Testis (tissue), 3 donors: Measurements from ENCODE around the gene LRMDA. TPM values are rescaled to one million over a fixed set of nuclear protein-coding genes. Genes with fewer than 3 reads are reported as not detected.

Source experiments
- DNase-seq: peaks from one replicate; pipeline ENCODE4 v3.0.0-alpha.2; 2019
- H3K27ac ChIP-seq, 2 donors: fragments of 200-600 bp; sonication (generic); one replicate each; pipeline ENCODE4 v1.5.1; 2019
- H3K27me3 ChIP-seq: fragments of 200-600 bp; sonication (generic); one replicate; pipeline ENCODE4 v1.5.1; 2019
- H3K36me3 ChIP-seq: fragments of 200-600 bp; sonication (generic); one replicate; pipeline ENCODE4 v1.5.1; 2017; ENCODE audit warnings: low read depth; ENCODE audit errors: missing control alignments
- H3K4me1 ChIP-seq: fragments of 200-600 bp; sonication (generic); one replicate; pipeline ENCODE4 v1.5.1; 2019
- H3K4me3 ChIP-seq, 2 donors: fragments of 200-600 bp; sonication (generic); one replicate each; pipeline ENCODE4 v1.5.1; 2017 to 2019
- H3K9me3 ChIP-seq: fragments of 200-600 bp; sonication (generic); one replicate; pipeline ENCODE4 v1.5.1; 2017
- CTCF ChIP-seq, 3 experiments: fragments of 450-650 bp in 2 of 3; fragments of 200-600 bp in 1 of 3; sonication (generic) in 1 of 3; IDR thresholded peaks; one replicate each; pipeline ENCODE4 v1.5.1; 2016 to 2019; ENCODE audit warnings: antibody characterized with exemption in 3 of 3, mild to moderate bottlenecking in 2 of 3, moderate library complexity in 1 of 3
- POLR2A ChIP-seq: fragments of 450-650 bp; IDR thresholded peaks from one replicate; pipeline ENCODE4 v1.6.1; 2017; ENCODE audit warnings: antibody characterized with exemption, mild to moderate bottlenecking, moderate library complexity
- WGBS, 2 donors: methylation state at CpG; one replicate each; pipeline ENCODE4 v1.1.5; 2018; 5-methylcytosine and 5-hydroxymethylcytosine counted together
- intact Hi-C: fragments of 100-400 bp; cut with DNase I; formaldehyde crosslinking; loops from one replicate; pipeline ENCODE4 v1.15.1; 2023; ENCODE audit warnings: low total_unique reads
- polyA plus RNA-seq: library from polyadenylated mRNA; stranded (reverse); fragments of 350-450 nt; fragmentation: Illumina TruSeq; extraction: RNeasy Lipid Tissue Mini Kit (QIAGEN cat#74804); gene quantifications from one replicate; pipeline ENCODE4 v1.2.3, GENCODE V29; 2014; ENCODE audit warnings: low read depth, low replicate concordance; ENCODE audit not compliant: insufficient read depth
- total RNA-seq, 2 donors: library from RNA; depleted of rRNA; stranded (reverse); fragments of >200 nt; gene quantifications; one replicate each; pipeline ENCODE4 v1.2.3, GENCODE V29; 2016

The LRMDA gene
- total and polyA plus RNA-seq, 3 donors from 2014 or later, result 7.6 to 13.8 (median 10.6) TPM

DNA sequence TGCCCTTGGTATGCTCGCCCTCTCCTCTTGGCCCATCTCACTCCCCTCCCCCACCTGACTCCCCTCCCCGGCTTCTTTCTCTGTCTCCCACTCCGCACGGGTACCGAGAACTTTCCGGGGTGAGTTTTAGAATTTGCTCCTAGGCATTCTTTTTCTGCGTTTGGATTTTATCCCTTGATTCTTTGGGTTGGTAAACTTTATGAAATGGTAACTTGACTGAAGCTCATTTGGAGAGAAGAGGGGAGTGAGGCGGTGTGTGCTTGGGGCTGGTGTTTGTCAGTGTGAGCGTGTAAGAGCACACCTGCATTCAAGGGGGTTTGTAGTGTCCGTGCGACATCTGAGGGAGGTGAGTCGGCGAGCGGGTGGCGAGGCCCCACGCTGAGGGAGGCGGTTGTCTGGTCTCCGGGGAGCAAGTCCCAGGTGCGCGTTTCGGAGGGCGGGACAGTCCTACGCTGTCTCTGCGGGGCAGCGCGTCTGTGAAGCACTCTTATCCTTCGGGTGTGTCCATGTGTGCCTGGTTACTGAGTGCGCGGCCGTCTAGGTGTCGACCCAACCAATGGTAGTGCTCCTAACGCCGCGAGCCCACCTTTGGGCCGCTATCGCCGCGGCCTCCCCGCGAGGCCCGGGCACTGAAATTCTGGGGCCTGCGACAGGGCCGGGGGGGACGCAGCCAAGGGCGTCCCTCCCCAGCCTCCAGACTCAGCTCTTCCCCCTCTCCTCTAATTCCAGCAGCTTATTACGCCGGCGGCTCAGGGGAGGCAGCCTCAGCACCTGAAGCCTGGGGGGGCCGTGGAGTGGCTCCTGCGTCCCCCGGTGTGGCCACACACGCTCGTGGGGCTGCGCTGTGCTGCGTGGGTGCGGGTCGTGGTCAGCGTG, 27.2 kb upstream of the LRMDA start:
- intact Hi-C loops, result loop anchor here (5.0 to 10.0 kb wide), 3 partner anchors 253 to 631 kb away; no protein-coding TSS in a partner anchor
- no peaks in the 10 kb centered on the region for H3K36me3 ChIP-seq
- H3K27me3 ChIP-seq, result no peaks in the 10 kb centered on the region
- no peaks in the 10 kb centered on the region for H3K9me3 ChIP-seq
- DNase-seq, result no peak
- H3K4me3 ChIP-seq, result peak overlapping the region; percentile 78 to 83
- 21 to 25% methylated on average over 27 to 58 of the region's 58 CpGs for WGBS, 2 donors
- TF ChIP-seq CTCF (IDR thresholded peaks at IDR 0.05), result no peak
- no peak for TF ChIP-seq POLR2A
- no peak overlapping the region for H3K27ac ChIP-seq
- H3K4me1 ChIP-seq, result no peaks in the 10 kb centered on the region

- whole genome bisulfite sequencing, 2 donors, result 33 to 45% methylated on average over 48 to 56 of the region's 56 CpGs
- Histone ChIP-seq H3K27me3 (no peaks in the 10 kb centered on the region), H3K36me3 (no peaks in the 10 kb centered on the region), H3K4me3 (peak overlapping the region; percentile 78 to 83), H3K9me3 (no peaks in the 10 kb centered on the region), H3K27ac (no peak overlapping the region), H3K4me1 (peaks cover 3% of the 10 kb centered on the region)
- no peak for DNase-seq
- intact Hi-C loops, result loop anchor here (5.0 to 10.0 kb wide), 3 partner anchors 252 to 630 kb away; no protein-coding TSS in a partner anchor
- no peak for TF ChIP-seq CTCF (IDR thresholded peaks at IDR 0.05)
- no peak for TF ChIP-seq POLR2A
These were observed 26.4 kb upstream of the LRMDA start for GRCh38 chr10:75404815-75405597.

GRCh38 chr10:75405598-75406461, 25.6 kb upstream of the LRMDA start:
- peak overlapping the region; percentile 78 to 83 for H3K4me3 ChIP-seq
- no peak for TF ChIP-seq POLR2A
- no peak for TF ChIP-seq CTCF (IDR thresholded peaks at IDR 0.05)
- peaks cover 3% of the 10 kb centered on the region for H3K4me1 ChIP-seq
- no peaks in the 10 kb centered on the region for H3K27me3 ChIP-seq
- no peaks in the 10 kb centered on the region for H3K9me3 ChIP-seq
- H3K27ac ChIP-seq, result no peak overlapping the region
- no peaks in the 10 kb centered on the region for H3K36me3 ChIP-seq
- intact Hi-C loops, result loop anchor here (10.0 kb wide), 2 partner anchors 509 to 629 kb away; no protein-coding TSS in a partner anchor
- 51 to 53% methylated on average over 39 of the region's 39 CpGs for WGBS, 2 donors
- DNase-seq, result no peak

- 50 to 63% methylated on average over 29 of the region's 29 CpGs for WGBS, 2 donors
- TF ChIP-seq CTCF (IDR thresholded peaks at IDR 0.05) (no peak), POLR2A (no peak)
- H3K36me3 ChIP-seq, result no peaks in the 10 kb centered on the region
- peaks cover 3% of the 10 kb centered on the region for H3K4me1 ChIP-seq
- H3K9me3 ChIP-seq, result no peaks in the 10 kb centered on the region
- H3K4me3 ChIP-seq, result no peak overlapping the region
- intact Hi-C loops, result loop anchor here (10.0 kb wide), 2 partner anchors 508 to 628 kb away; no protein-coding TSS in a partner anchor
- no peak overlapping the region for H3K27ac ChIP-seq
- no peak for DNase-seq
- H3K27me3 ChIP-seq, result no peaks in the 10 kb centered on the region
These were observed 24.8 kb upstream of the LRMDA start for GRCh38 chr10:75406462-75407223.
